GM18526 (cell line): ENCODE results near the gene CELF2.

Source experiments
- POLR2A ChIP-seq: IDR thresholded peaks from 3 replicates; pipeline ENCODE4 v1.6.1; 2011; ENCODE audit not compliant: insufficient read length; ENCODE audit errors: extremely low read depth

Gene CELF2

GRCh38 chr10:11284291-11285085 lies 266.8 kb downstream of the CELF2 start:
- TF ChIP-seq POLR2A, result no peak

GRCh38 chr10:11285171-11285570 lies 267.5 kb downstream of the CELF2 start:
- no peak for TF ChIP-seq POLR2A

- no peak for TF ChIP-seq POLR2A
Measured at GRCh38 chr10:11286261-11286852, 268.7 kb downstream of the CELF2 start.

GRCh38 chr10:11288302-11288701 lies 270.6 kb downstream of the CELF2 start:
- TF ChIP-seq POLR2A, result no peak

GRCh38 chr10:11290156-11290890 lies 272.7 kb downstream of the CELF2 start:
- TF ChIP-seq POLR2A, result no peak

GRCh38 chr10:11292576-11293302 lies 275.1 kb downstream of the CELF2 start:
- no peak for TF ChIP-seq POLR2A

- TF ChIP-seq POLR2A, result no peak
Measured at GRCh38 chr10:11293332-11293731, 275.7 kb downstream of the CELF2 start.

- TF ChIP-seq POLR2A, result no peak
Measured at GRCh38 chr10:11294831-11295450, 277.3 kb downstream of the CELF2 start.

- no peak for TF ChIP-seq POLR2A
Measured at GRCh38 chr10:11295492-11295891, 277.8 kb downstream of the CELF2 start.

- no peak for TF ChIP-seq POLR2A
Measured at GRCh38 chr10:11297136-11297535, 279.5 kb downstream of the CELF2 start.

GRCh38 chr10:11298116-11298515 lies 280.4 kb downstream of the CELF2 start:
- TF ChIP-seq POLR2A, result no peak

GRCh38 chr10:11299125-11299524 lies 281.5 kb downstream of the CELF2 start:
- TF ChIP-seq POLR2A, result no peak

- TF ChIP-seq POLR2A, result no peak
Measured at GRCh38 chr10:11300026-11300425, 282.4 kb downstream of the CELF2 start.

GRCh38 chr10:11300563-11300962 lies 282.9 kb downstream of the CELF2 start:
- TF ChIP-seq POLR2A, result no peak

- no peak for TF ChIP-seq POLR2A
Measured at GRCh38 chr10:11301571-11302111, 284.0 kb downstream of the CELF2 start.

GRCh38 chr10:11302181-11302580 lies 284.5 kb downstream of the CELF2 start:
- TF ChIP-seq POLR2A, result no peak
